ENCODE results near the gene DONSON. TPM values are rescaled to one million over a fixed set of nuclear protein-coding genes. Genes with fewer than 3 reads are reported as not detected.
A peak's percentile ranks its signal among the peaks of the same experiment; 100 is the strongest.

DONSON gene
- total RNA-seq, 1 experiment from 2014 or later, result 9.3 TPM

DNA sequence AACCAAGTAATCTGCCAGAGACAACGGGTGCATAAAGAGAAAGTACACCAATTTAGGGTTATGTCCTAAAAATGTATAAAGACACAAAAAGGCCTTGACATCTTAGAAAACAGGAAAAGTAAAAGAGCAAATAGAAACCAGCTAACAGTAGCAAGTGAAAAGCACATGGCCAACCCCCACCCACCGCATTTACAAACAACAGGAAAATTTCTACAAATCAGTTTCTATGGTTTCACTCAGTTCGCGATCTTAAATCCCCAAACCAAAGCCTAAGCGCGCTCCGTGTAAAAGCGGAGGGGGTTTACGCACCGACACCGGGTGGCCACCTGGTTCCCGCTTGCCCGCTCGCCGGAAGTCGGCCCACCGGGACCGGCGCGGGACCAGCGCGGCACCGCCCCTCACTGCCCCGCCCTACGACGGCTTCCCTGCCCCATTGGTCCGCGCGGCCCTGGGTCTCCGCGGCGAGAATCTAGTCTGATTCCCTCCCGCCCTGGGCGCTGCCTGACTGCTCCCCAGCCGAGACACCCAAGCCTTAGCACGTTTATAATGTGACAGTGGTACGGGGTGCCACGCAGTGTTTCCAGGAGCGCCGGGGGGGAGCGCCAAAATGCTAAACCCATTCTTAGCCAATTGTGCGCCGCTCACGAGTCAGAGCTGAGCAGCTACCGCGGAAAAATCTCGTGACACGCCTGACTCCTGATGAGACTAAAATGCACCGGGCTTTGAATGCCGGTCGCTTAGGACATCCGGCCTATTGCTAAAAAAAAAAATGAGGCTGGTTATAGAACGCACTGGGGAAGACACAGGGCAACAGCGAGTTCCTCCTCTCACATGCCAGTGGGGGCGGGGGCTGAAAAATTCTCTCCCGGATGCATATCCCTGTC, 46.5 kb downstream of the DONSON start, which contains the start of gene GART:
Gene GART, minus strand, starts transcription at position 362 of the 884 bp plus-strand sequence. CDS start 2,802 bp downstream, outside the sequence.
- BruUV-seq (replicated peaks), result no TSS peak
- no peaks in the 10 kb centered on the region for H3K27me3 Mint-ChIP-seq (ENCODE audit: insufficient read depth, unreplicated experiment)
- POLR2A ChIA-PET, result interaction anchor here (0.7 to 9.0 kb wide), 24 partner anchors 11 to 770 kb away, joined by 3 to 89 read pairs (median 6); partner anchors contain the start of genes CRYZL1, DNAJC28, DONSON and IFNAR1
- intact Hi-C loops (cut with micrococcal nuclease), result no loop called here
- H3K36me3 Mint-ChIP-seq (ENCODE audit: insufficient read depth, unreplicated experiment), result peaks cover 53% of the 10 kb centered on the region
- H3K27ac Mint-ChIP-seq (ENCODE audit: low read depth, unreplicated experiment), result peak within 1 kb of the TSS; percentile 99
- peak within 1 kb of the TSS; percentile 81 for H3K4me3 Mint-ChIP-seq (ENCODE audit: unreplicated experiment)
- peak; percentile 88 for DNase-seq (ENCODE audit: unreplicated experiment)
- CTCF ChIA-PET, result no interaction called here
- TF ChIP-seq, protein P1, sequence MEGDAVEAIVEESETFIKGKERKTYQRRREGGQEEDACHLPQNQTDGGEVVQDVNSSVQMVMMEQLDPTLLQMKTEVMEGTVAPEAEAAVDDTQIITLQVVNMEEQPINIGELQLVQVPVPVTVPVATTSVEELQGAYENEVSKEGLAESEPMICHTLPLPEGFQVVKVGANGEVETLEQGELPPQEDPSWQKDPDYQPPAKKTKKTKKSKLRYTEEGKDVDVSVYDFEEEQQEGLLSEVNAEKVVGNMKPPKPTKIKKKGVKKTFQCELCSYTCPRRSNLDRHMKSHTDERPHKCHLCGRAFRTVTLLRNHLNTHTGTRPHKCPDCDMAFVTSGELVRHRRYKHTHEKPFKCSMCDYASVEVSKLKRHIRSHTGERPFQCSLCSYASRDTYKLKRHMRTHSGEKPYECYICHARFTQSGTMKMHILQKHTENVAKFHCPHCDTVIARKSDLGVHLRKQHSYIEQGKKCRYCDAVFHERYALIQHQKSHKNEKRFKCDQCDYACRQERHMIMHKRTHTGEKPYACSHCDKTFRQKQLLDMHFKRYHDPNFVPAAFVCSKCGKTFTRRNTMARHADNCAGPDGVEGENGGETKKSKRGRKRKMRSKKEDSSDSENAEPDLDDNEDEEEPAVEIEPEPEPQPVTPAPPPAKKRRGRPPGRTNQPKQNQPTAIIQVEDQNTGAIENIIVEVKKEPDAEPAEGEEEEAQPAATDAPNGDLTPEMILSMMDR (IDR thresholded peaks at IDR 0.05; ENCODE audit: unreplicated experiment), result no peak
- no peaks in the 10 kb centered on the region for H3K9me3 Mint-ChIP-seq (ENCODE audit: unreplicated experiment)
- H3K4me1 Mint-ChIP-seq (ENCODE audit: insufficient read depth, unreplicated experiment), result peaks cover 24% of the 10 kb centered on the region

DNA sequence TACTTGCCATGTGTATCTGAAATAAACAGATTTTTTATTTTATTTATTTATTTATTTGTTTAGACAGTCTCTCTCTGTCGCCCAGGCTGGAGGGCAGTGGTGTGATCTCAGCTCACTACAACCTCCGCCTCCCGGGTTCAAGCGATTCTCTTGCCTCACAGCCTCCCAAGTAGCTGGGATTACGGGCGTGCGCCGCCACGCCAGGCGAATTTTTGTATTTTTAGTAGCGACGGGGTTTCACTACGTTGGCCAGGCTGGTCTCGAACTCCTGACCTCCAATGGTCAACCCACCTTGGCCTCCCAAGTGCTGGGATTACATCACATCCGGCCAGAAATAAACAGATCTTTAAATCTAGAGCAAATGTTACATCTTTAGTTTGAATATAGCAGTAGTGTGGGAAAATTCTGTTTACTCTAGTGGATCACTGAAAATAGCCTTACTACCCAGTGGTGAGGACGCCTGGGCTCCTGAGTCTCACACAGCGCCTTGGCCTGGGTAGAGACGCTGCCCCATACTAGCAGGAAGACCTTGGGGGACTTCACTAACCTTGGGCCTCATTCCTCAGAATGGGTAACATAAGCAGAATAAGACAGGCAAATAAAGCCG, 47.3 kb downstream of the DONSON start:
- peak; percentile 27 for DNase-seq (ENCODE audit: unreplicated experiment)
- peaks cover 22% of the 10 kb centered on the region for H3K4me1 Mint-ChIP-seq (ENCODE audit: insufficient read depth, unreplicated experiment)
- H3K27me3 Mint-ChIP-seq (ENCODE audit: insufficient read depth, unreplicated experiment), result no peaks in the 10 kb centered on the region
- POLR2A ChIA-PET, result interaction anchor here (0.7 to 9.0 kb wide), 22 partner anchors 10 to 769 kb away, joined by 3 to 89 read pairs (median 6); partner anchors contain the start of genes DNAJC28, DONSON, IFNAR1 and PAXBP1
- TF ChIP-seq, protein P1 (IDR thresholded peaks at IDR 0.05; ENCODE audit: unreplicated experiment), result no peak
- H3K36me3 Mint-ChIP-seq (ENCODE audit: insufficient read depth, unreplicated experiment), result peaks cover 53% of the 10 kb centered on the region
- CTCF ChIA-PET, result no interaction called here
- no peaks in the 10 kb centered on the region for H3K9me3 Mint-ChIP-seq (ENCODE audit: unreplicated experiment)
- TSS peak; percentile 70 for BruUV-seq (replicated peaks)
- intact Hi-C loops (cut with micrococcal nuclease), result no loop called here
- peak overlapping the region; percentile 99 for H3K27ac Mint-ChIP-seq (ENCODE audit: low read depth, unreplicated experiment)
- H3K4me3 Mint-ChIP-seq (ENCODE audit: unreplicated experiment), result peak overlapping the region; percentile 81

DNA sequence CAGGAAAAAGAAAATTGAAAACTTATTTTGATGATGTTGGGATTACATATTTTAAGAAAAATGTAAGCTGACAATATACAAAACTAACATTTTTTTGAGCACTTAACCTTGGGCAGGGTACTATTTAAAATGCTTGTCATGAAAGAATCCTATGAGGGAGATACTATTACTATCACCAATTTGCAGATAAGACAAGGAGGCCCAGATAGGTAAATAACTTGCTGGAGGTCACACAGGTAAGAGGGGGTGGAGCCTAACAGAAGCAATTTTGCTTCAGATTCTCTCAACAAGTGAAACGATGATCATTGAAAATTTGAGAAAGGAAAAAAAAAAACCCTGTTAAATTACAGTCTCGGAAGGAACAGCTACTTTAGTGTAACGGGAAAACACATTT, 47.8 kb downstream of the DONSON start:
- Mint-ChIP-seq H3K36me3 (ENCODE audit: insufficient read depth, unreplicated experiment) (peaks cover 51% of the 10 kb centered on the region), H3K27me3 (ENCODE audit: insufficient read depth, unreplicated experiment) (no peaks in the 10 kb centered on the region), H3K4me1 (ENCODE audit: insufficient read depth, unreplicated experiment) (peaks cover 17% of the 10 kb centered on the region), H3K4me3 (ENCODE audit: unreplicated experiment) (peak overlapping the region; percentile 81), H3K27ac (ENCODE audit: low read depth, unreplicated experiment) (peak overlapping the region; percentile 99), H3K9me3 (ENCODE audit: unreplicated experiment) (no peaks in the 10 kb centered on the region)
- intact Hi-C loops (cut with micrococcal nuclease), result no loop called here
- CTCF ChIA-PET, result interaction anchor here (1.3 kb wide), 1 partner anchor 343 kb away, joined by 6 read pairs; no protein-coding TSS in a partner anchor
- DNase-seq (ENCODE audit: unreplicated experiment), result peak; percentile 17
- TF ChIP-seq, protein P1 (IDR thresholded peaks at IDR 0.05; ENCODE audit: unreplicated experiment), result no peak
- POLR2A ChIA-PET, result interaction anchor here (0.6 to 9.0 kb wide), 17 partner anchors 9 to 216 kb away, joined by 3 to 89 read pairs (median 5); partner anchors contain the start of genes DNAJC28, DONSON, IFNAR1 and TMEM50B
- no TSS peak for BruUV-seq (replicated peaks)

DNA sequence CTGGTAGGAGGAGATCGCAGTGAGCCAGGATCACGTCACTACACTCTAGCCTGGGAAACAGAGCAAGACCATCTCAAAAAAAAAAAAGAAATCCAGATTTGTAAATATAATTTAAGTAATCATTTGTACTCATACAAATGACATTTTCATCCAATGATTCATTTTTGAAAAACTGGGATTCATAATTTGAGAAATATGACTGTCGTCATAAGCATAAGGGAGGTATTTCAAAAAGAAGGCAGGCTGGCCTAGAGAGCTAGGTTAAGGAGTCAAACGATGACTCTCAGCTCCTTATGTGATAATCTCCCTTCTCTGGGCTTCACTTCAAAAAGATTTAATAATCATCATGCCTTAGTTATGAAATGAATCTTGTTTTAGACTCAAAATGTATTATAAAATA, 48.9 kb downstream of the DONSON start:
- no peak for DNase-seq (ENCODE audit: unreplicated experiment)
- TF ChIP-seq, protein P1 (IDR thresholded peaks at IDR 0.05; ENCODE audit: unreplicated experiment), result no peak
- intact Hi-C loops (cut with micrococcal nuclease), result no loop called here
- POLR2A ChIA-PET, result interaction anchor here (0.6 to 9.0 kb wide), 6 partner anchors 13 to 768 kb away, joined by 3 to 89 read pairs (median 8); partner anchors contain the start of genes IFNAR1 and TMEM50B
- H3K9me3 Mint-ChIP-seq (ENCODE audit: unreplicated experiment), result no peaks in the 10 kb centered on the region
- no peak overlapping the region for H3K4me3 Mint-ChIP-seq (ENCODE audit: unreplicated experiment)
- CTCF ChIA-PET, result interaction anchor here (0.6 to 1.3 kb wide), 5 partner anchors 35 to 342 kb away, joined by 3 to 6 read pairs (median 4); no protein-coding TSS in a partner anchor
- H3K27me3 Mint-ChIP-seq (ENCODE audit: insufficient read depth, unreplicated experiment), result no peaks in the 10 kb centered on the region
- peaks cover 15% of the 10 kb centered on the region for H3K4me1 Mint-ChIP-seq (ENCODE audit: insufficient read depth, unreplicated experiment)
- H3K36me3 Mint-ChIP-seq (ENCODE audit: insufficient read depth, unreplicated experiment), result peaks cover 57% of the 10 kb centered on the region
- BruUV-seq (replicated peaks), result no TSS peak
- no peak overlapping the region for H3K27ac Mint-ChIP-seq (ENCODE audit: low read depth, unreplicated experiment)
